NAMALWA (cell line): ENCODE results near the gene AKT2.

Experiments
- DNase-seq: peaks from one replicate; pipeline ENCODE4 v3.0.0-alpha.2; 2015; ENCODE audit warnings: low spot score

Gene AKT2

DNA sequence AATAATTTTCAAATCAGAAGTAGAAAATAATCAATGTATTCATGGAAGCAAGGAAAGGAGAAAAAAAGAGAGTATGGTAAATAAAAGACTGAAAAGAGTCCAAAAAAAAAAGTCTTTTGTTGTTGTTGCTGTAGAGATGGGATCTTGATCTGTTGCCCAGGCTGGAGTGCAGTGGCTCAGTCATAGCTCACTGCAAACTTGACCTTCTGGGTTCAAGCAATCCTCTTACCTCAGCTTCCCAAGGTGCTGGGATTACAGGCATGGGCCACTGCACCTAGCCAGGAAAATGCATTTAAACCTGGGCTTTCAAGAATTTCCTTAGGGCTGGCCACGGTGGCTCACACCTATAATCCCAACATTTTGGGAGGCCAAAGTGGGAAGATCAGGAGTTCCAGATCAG, 100.9 kb downstream of the AKT2 start:
- no peak for DNase-seq
